Stimulated activated CD4-positive, alpha-beta T cell treated with anti-CD3 and anti-CD28 coated beads, Interleukin-12 subunit alpha, Interleukin-12 subunit beta, amount 100 ng/mL, for 48 hours (primary cell): ENCODE results near the gene LDHD.
"Not testable (repeated sequence)": the region's sequence is repeated elsewhere in the genome, so short reads cannot be mapped to it uniquely, and the experiment has no call there.

Source experiments
- DNase-seq, 3 donors: peaks; one replicate each; pipeline ENCODE4 v3.0.0-alpha.2; 2020; ENCODE audit warnings: low read depth in 2 of 3, low spot score in 1 of 3

The LDHD gene

DNA sequence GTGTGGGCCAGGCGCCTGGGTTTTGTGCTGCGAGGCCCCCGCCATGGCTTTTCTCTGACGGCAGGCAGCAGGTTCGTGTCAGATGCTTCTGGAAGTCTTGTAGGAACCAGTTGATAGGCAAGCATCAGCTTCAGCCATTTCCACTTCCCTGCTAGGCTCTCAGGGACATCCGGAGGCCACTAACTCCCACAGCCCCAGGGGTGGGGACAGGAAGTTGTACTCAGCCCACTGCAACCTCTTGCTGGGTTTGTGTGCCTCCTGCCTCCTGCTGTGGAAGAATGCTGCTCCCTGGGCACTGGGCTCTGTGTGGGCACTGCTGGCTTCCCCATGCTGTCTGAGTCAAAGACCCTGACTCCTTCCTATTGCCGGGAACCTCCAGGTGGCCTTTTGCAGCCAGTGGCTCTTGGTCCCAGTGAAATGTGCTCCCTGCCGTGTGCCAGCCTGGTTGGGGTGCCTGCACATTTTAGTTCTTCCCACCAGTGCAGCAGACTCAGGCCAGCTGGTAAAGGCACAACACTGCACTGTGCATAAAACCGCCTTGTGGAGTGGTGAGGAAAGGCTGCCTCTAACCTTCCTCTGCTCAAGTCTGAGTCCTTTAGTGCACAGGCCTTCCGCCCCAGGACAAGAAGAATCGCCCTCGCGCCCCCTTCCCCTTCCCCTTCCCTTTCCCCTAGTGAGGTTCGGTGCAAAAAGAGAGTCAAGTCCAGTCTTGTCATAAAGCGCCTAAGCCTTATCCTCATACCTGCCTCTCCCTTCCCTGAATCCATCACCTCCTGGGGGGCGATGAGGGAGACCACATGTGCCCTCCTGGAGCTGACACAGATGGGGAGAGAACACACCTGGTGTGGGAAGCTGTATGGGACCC lies 16.6 kb downstream of the LDHD start:
- peak in 1 of 3 donors; percentile 34 for DNase-seq

DNA sequence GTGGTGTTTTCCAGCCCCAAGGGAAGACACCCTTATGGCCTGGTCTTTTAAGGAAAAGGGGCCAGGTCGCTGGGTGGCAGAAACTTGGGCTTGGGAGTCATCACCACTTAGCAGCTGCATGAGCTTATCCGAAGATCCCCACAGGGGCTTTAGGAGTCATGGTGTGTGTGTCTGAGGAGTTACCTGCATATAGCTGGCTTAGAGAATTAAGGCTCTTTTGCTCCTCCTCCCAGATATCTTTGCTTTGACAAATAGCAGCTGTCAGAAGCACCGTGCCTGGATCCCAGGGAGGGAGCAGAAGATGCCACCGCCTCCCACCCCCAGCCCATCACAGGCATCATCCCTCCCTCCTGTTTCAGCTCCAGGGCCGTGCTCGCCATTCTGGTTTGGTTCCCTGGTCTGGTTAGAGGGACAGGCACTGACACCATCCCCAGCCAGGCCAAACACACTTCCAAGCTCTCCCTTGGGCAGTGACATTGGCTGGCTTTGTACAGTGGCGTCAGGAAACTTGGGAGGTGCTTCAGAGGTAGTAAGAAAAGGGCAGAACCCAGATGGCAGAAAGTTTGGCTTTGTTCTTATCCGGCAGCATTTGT lies 17.4 kb downstream of the LDHD start:
- no peak for DNase-seq

DNA sequence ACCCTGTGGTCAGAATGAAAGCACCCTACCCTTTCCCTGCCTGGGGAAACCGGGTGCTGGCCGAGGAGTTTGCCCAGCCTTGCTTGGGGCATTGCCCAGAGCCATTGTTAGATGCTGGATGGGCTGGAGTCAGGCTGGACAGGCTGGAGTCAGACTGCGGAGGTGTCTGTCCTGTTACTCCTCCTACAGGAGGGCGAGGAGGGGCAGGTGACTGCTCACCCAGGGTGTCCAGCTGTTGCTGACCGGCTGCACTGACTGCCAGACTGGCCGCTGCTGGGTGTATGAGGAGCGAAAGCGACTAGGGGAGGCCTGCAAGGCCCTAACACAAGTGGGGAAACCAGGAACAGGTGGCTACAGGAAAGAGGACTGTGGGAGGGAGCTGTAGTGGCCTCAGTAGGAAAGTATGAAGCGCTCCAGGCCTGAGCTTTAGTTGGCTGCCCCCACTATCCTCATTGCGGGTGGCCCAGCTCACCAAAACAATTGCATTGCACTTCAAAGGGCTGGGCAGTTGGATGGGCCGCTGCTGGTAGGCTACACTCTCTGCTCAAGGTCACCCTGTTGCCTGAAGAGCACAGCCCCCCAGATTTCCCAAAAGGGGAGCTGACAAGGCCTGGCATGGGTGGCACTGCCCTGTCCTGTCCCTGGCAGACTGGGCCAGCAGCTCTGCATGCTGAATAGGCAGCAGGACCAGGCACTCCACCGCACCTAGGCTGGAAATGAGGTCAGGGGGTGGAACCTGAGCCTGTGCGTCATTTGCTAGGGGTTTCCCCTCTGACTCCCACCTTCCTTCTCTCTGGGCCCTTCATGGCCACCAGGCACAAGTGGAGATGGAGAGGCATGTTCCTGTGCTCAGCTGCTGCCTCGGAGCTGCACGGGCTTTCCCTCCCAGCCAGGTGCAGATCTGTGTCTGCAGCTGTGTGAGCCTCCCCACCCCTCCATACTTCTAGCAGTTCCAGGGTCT lies 18.4 kb downstream of the LDHD start:
- DNase-seq: peak; percentile 66 to 74 (median 73)

DNA sequence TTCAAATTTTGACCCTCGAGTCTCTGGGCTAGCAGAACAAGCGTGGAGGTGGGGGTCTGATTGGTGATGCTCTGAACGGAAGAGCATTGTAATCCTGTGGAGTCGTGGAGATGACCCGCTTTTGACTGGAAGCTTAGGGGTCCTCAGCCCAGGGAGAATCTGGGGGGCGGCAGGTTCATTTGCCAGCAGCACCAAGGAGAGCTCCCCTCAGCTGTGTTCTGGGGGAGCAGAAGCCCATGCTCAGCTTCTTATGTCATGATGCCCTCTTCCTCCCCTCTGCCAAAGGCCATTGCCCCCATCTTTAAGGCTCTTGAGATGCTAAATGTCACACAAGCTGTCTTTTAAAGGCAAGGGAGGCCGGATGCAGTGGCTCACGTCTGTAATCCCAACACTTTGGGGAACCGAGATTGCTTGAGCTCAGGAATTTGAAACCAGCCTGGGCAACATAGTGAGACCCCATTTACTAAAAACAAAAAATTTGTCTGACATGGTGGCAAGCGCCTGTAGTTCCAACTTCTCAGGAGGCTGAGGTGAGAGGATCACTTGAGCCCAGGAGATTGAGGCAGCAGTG lies 19.3 kb downstream of the LDHD start:
- no peak for DNase-seq

DNA sequence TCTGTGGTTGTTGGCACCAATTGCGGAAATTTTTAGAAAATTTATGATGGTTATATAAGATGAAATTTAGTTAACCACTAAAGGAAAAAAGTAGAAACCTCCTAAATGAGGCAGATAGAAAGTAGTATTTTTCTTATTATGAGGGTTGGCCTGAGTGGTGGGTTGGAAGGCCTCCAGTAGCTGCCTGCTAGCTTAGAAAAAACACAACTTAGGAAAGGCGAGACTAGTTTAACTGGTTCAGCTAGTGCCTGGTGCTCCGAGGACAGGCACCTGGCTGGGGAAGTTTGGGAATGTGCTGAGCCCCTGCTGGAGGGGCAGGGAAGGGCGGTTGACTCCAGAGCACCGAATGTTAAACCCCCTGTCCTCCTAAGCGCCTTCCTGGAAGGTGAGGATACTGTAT lies 19.9 kb downstream of the LDHD start:
- DNase-seq: no peak

DNA sequence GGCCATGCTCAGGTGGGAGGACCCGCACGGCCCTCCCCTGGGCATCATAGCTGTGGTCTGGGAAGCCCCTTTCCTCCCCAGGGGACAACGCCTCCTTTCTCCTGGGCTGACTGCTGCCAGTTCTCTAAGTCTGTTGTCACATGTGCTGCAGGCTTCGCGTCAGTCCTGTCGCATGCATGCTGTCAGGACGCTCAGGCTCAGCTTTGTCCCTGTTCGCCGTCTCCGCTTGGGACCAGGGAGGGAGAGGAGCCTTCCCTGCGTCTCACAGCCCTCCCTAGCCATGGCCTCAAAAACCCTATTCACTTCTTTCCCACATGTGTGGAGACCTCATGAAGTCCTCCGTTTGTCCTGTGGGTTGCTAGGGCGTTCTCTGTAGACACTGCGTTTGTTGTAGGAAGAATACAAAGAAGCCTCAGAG lies 21.4 kb downstream of the LDHD start:
- DNase-seq: no peak

DNA sequence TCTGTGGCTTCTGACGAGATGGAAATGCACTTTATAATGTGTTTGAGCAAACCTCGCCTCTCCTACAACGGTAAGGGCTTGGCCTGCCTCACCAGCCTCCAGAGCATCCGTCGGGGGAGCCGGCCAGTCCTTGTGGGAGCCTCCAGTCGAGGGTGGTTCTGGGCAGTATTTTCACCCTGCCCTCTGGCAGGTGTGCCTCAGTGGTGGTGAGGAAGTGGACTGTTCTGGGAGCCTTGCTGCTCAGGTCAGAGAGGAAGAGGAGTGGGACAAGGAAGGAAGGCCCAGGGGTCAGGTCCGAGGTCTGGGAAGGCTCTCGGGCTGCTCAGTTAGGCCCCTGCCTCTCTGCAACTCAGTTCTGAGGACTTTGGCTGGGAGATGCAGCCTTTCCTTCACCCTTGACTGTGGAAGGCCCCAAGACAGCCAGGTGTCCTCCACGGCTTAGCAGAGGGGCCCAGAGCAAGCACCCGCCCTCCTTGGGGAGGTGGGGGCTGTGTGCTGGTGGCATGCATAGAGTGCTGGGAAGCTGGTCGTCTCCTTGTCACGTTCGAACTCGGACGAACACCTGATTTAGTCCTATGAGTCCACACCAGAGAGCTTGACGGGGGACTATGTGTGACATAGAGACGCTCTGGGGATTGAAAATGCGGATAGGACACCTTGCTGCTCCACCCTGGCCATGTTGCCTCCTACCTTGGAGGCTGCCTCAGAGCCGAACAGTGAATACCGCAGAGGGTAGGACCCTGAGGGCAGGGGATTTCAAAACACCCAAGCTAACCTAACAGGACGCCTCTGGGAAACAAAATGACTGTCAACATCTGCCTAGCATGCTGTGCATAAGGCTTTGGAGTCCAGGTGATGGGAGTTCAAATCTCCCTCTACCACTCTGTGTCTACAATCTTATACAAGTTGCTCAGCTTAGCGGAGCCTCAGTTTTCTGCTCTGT lies 22.7 kb downstream of the LDHD start:
- DNase-seq: no peak

DNA sequence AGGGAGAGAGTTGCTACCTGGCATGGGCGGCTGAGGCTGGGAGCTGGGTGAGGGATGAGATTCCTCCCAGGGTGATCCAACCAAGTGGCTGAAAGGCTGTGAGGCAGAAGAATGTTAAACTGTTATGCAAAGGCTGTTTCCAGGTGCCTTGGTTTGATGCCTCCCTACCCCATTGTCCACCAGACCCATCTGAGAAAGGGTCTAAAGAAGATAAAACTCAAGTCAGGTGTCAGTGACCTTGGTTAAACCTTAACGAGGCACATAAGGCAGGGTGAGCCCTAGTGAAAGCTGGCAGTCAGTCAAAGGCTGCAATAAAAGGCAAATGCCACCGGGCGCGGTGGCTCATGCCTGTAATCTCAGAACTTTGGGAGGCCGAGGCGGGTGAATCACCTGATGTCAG lies 23.8 kb downstream of the LDHD start:
- DNase-seq: no peak

DNA sequence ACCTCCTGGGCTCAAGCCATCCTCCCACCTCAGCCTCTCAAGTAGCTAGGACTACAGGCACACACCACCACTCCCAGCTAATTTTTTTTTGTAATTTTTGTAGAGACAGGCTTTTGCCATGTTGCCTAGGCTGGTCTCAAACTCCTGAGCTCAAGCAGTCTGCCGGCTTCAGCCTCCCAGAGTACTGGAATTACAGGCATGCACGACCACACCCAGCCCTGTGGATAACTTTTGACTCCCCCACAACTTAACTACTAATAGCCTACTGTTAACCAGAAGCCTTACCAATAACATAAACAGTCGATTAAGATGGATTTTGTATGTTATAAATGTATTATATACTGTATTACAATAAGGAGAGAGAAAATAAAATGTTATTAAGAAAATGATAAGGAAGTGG lies 25.0 kb downstream of the LDHD start:
- DNase-seq: not testable (repeated sequence)

DNA sequence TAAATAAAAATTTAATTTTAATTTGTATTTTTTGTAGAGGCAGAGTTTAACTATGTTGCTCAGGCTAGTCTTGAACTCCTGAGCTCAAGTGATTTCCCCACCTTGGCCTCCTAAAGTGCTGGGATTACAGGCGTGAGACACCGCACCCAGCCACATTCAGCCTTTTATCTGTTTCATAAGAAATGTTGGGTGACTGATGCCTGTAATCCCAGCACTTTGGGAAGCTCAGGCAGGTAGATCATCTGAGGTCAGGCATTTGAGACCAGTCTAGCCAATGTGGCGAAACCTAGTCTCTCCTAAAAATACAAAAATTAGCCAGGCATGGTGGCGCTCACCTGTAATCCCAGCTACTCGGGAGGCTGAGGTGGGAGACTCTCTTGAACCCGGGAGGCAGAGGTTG lies 25.7 kb downstream of the LDHD start:
- not testable (repeated sequence) for DNase-seq

DNA sequence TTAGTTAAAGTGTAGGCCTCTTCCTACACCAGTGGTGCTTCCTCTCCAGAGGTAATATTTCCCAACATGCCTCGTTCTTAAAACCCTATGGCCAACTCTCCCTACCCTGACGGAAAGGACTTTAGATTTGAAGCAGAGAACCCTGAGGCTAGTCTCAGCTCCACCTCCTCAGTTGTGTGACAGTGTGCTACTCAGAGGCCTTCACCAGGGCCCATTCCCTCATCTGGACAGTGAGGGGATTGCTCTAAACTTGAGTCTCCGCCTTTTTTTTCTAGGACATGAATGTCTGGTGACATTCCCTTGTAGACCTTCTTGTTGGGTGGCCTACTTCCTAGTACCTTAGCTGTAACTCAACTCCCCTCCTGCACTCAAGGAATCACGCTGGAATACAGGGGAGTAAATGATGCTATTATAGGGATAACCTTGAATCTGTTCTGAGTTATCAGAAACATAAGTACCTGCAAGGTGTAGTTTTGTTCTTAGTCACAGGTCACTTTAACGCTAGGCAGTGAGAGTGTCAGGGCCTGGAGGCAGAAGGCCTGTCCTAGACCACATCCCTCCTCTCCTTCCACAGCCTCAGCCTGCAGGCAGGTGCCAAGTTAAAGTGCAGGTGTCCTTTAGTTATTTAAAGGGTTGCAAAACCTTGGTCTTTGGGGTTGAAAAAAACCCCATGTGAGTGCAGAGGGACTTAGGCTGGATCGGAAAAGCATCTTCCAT lies 26.9 kb downstream of the LDHD start:
- DNase-seq: no peak

DNA sequence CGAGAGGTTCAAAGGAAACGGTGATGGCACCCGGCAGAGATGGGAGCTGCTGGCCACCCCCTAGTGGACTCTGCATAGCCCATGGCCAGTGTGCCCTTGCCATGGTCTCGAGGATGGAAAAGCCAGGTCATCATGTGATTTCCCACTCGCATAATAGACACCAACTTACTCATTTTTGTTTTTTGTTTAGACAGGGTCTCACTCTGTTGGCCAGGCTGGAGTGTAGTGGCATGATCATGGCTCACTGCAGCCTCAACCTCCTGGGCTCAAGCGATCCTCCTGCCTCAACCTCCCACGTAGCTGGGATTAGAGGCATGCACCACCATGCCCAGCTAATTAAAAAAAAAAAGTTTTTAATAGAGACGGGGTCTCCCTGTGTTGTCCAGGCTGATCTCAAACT lies 27.6 kb downstream of the LDHD start:
- DNase-seq: no peak

DNA sequence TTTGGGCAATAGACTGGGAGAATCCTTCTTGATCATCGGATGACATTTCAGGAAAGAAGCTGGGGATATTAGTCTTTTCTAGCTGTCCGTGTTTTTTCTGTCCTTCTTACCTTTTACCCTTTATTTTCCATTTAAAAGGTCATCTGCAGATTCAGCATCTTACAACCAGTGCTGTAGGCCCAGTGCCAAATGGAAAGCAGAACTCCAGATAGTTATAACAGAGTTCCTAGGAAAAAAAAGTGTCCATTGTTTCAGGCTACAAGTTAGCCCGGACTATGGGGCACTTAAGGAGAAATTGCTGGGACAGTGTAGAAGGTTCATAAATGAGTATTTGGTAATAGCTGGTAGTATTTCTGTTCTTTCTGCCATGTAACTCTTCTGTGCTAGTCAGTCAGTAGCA lies 28.4 kb downstream of the LDHD start:
- no peak for DNase-seq

DNA sequence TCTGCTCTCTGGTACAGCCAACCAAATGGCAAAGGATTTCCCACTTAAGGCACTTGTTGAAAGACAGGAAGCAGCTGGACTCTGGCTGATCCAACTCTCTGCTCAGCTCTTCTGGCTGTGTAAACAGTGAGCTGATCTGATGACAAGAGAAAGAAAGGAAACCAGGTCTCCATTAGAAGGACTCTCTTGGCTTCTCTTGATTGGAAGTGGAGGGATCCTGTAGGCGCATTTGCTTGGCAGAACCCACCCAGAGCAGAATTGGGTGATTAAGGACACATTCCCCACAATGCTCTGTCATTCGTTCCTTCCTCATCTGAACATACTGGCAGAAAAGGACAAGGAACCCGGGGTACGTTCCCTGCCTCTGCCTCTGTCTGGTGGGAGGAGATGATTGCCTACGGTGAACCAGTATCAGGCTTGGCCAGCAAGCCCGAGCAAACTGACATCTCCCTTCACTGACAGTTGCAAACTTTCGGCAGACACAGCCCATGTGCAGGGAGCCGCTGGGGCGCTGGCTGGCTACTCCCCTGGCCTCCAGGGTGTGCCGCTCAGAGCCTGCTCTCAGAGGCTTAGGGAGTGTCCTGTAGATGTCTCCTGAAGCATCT lies 29.1 kb downstream of the LDHD start:
- no peak for DNase-seq

DNA sequence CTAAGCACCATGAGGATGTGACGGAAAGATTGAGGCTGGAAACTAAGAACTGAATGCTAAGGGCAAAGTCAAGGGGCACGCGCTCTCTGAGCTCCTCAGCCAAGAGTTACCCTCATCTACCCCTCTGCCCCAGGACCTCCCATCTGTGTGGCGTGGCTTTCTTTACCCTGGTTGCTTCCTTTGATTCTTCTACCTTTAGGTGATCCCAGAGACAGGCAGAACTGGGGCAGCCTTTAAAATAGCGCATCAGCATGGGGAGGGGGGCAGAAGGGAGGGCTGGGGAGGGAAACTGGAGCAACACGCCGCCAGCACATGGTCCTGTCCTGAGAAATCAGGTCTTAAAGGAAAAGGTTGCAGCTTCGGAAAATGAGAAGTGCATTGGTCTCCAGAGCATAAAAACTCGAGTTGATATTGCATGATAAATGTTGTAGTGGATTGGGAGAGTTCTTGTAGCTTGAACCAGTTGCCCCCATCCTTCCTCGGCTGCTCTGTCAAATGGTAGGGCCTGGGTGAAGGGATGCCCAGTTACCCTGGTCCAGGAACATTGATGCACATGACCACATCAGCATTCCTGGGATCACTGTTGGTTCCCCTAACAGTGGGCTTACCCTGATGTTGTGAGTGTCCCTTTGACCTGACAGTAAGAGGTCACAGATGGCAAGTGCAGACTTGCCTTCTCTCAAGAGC lies 29.7 kb downstream of the LDHD start:
- DNase-seq: no peak

DNA sequence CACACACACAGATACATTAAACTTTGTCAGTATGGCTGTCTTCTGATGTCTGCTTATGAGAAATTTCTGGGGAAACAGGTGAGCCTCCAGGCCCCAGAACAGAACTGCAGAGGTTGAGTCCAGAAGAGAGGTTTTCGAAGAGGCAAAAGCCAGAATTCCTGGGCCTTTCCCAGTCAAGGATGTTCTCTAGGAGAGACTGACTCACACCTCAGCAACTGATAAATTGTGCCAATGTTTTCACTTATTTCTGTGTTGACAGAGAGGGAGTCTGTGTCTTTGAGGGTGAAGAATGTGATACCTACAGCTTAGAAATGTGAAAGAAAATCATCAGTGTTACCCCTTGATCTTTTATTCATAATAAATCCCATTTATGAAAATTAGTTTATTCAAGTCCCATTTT lies 30.3 kb downstream of the LDHD start:
- DNase-seq: no peak

DNA sequence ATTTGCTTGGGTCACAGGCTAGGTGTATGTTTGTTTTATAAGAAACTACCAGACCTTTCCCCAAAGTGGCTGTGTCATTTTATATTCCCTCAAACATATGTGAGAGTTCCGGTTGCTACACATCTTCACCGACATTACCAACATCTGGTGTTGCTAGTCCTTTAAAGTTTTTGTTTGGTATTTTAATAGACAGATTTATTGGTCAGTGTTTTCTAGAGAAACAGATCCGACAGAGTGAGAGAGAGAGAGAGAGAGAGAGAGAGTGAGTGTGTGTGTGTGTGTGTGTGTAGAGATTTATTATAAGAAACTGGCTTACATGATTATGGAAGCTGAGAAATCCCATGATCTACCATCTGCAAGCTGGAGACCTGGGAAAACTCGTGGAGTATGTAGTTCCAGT lies 31.0 kb downstream of the LDHD start:
- no peak for DNase-seq

DNA sequence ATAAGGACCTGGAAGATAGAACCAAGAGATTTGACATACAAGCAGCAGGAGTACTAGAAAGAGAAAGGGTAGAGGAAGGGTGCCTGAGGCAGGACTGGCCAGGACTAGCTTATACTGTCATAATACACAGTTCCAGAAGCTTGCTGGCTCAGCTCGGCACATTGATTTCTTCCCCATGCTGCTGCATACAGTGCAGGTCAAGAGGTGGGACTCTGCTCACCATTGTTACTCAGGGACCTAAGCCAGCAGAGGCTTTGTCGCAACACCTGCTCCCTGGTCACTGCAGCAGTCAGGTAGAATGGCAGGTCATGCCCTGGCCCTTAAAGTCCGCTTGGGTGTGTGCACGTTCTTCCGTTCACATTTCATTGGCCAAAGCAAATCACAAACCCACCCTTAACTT lies 32.8 kb downstream of the LDHD start:
- no peak for DNase-seq
